Nephron (organoid): ENCODE measurements around the gene ZBP1.

Experiments
- H3K27ac Mint-ChIP-seq, 3 experiments: 2 replicates each; pipeline ENCODE4 v1.8.0; 2020; ENCODE audit warnings: mixed read lengths in 3 of 3, mild to moderate bottlenecking in 2 of 3, moderate library complexity in 1 of 3
- H3K27me3 Mint-ChIP-seq: 2 replicates; pipeline ENCODE4 v1.8.0; 2021; ENCODE audit warnings: low read depth, mild to moderate bottlenecking, moderate library complexity, mixed read lengths
- H3K36me3 Mint-ChIP-seq: 2 replicates; pipeline ENCODE4 v1.8.0; 2020; ENCODE audit warnings: low read depth, mixed read lengths
- H3K4me1 Mint-ChIP-seq: 2 replicates; pipeline ENCODE4 v1.8.0; 2020; ENCODE audit warnings: mixed read lengths
- H3K4me3 Mint-ChIP-seq, 3 experiments: 2 replicates each; pipeline ENCODE4 v1.8.0; 2020; ENCODE audit warnings: mild to moderate bottlenecking in 3 of 3, mixed read lengths in 3 of 3, moderate library complexity in 2 of 3
- H3K9me3 Mint-ChIP-seq: 2 replicates; pipeline ENCODE4 v1.8.0; 2020; ENCODE audit warnings: mixed read lengths
- CTCF ChIP-seq, 3 experiments: fragments of 200-600 bp; sonication (generic); IDR thresholded peaks; one replicate each; pipeline ENCODE4 v1.5.0; 2021; ENCODE audit warnings: antibody characterized with exemption in 3 of 3; ENCODE audit not compliant: unreplicated experiment in 3 of 3

ZBP1 gene

DNA sequence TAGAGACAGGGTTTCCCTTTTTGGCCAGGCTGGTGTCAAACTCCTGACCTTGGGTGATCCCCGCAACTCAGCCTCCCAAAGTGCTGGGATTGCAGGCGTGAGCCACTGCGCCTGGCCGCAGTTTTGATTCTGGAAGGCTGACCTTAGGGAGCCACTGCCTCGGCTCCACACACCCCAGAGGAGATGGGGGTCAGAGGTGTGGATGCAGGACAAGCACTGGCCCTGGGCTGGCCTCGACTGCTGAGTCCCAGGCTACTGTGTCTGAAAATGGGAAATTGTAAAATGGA lies 1.5 kb downstream of the ZBP1 start:
- H3K27ac Mint-ChIP-seq, result no peak overlapping the region
- H3K4me3 Mint-ChIP-seq, result no peak overlapping the region
- H3K9me3 Mint-ChIP-seq, result no peaks in the 10 kb centered on the region
- TF ChIP-seq CTCF (IDR thresholded peaks at IDR 0.05; ENCODE audit: unreplicated experiment in 3 of 3), result no peak
- H3K36me3 Mint-ChIP-seq, result no peaks in the 10 kb centered on the region
- peaks cover 10% of the 10 kb centered on the region for H3K4me1 Mint-ChIP-seq
- peaks cover 33% of the 10 kb centered on the region for H3K27me3 Mint-ChIP-seq

DNA sequence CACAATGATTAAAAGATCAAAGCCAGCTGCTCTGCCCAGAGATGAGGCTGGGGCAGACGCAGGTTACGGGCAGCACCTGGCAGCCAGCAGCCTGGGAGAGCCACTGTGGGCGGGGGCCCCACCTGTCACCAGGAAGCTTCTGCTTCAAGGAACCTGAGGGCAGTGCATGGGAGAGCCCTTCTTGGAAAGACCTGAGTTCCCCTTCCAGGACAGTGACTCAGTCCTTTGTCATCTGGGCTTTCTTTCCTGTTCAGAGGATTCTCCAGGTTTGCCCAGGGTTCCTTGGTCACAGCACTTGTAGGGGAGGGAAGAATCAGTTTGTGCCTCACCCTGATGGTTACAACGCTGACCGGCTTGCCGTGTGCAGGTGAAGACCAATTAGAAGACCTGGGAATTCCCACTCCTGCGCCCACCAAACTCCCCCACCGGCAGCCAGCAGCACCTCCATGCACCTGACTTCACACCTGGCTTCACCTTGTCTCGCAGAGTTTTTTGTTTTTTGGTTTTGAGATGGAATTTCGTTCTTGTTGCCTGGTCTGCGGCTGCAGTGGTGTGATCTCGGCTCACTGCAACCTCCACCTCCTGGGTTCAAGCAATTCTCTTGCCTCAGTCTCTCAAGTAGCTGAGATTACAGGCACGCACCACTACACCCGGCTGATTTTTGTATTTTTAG lies 2.0 kb downstream of the ZBP1 start:
- no peak overlapping the region for H3K27ac Mint-ChIP-seq
- H3K27me3 Mint-ChIP-seq, result peaks cover 33% of the 10 kb centered on the region
- TF ChIP-seq CTCF (IDR thresholded peaks at IDR 0.05; ENCODE audit: unreplicated experiment in 3 of 3), result no peak
- no peak overlapping the region for H3K4me3 Mint-ChIP-seq
- H3K9me3 Mint-ChIP-seq, result no peaks in the 10 kb centered on the region
- H3K36me3 Mint-ChIP-seq, result no peaks in the 10 kb centered on the region
- H3K4me1 Mint-ChIP-seq, result peaks cover 10% of the 10 kb centered on the region

DNA sequence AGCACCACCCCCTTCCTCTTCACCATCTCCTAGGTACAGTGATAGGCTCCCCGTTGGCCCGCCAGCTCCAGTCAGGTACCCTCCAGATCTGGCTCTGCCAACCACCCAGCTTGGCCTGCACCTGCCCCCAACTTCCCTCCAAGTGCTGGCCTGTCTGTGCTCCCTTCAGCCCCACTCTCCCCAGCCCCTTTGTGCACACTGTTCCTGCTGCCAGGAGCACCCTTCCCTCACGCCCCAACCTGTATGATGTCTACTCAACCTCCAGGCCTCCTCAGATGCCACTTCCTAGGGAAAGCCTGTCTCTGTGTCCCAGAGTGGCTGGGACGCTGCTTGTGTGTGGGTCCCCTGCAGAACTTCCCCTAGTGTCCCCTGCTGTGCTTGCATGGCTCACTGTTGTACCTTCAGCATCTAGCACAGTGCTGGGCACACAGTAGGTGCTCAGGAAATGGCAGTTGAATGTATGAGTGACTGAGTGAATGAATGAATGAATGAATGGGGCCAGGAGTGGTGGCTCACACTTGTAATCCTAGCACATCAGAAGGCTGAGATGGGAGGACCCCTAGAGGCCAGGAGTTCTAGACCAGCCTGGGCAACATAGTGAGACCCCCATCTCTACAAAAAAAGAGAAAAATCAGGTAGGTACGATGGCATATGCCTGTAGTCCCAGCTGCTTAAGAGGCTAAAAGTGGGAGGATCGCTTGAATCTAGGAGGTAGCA lies 3.0 kb downstream of the ZBP1 start:
- Mint-ChIP-seq H3K27ac (no peak overlapping the region), H3K9me3 (no peaks in the 10 kb centered on the region), H3K27me3 (peaks cover 36% of the 10 kb centered on the region), H3K4me3 (no peak overlapping the region), H3K4me1 (peaks cover 4% of the 10 kb centered on the region), H3K36me3 (no peaks in the 10 kb centered on the region)
- TF ChIP-seq CTCF (IDR thresholded peaks at IDR 0.05; ENCODE audit: unreplicated experiment in 3 of 3), result no peak

- no peak for TF ChIP-seq CTCF (IDR thresholded peaks at IDR 0.05; ENCODE audit: unreplicated experiment in 3 of 3)
- no peaks in the 10 kb centered on the region for H3K9me3 Mint-ChIP-seq
- peaks cover 33% of the 10 kb centered on the region for H3K27me3 Mint-ChIP-seq
- H3K36me3 Mint-ChIP-seq, result no peaks in the 10 kb centered on the region
- H3K4me1 Mint-ChIP-seq, result peaks cover 4% of the 10 kb centered on the region
- no peak overlapping the region for H3K27ac Mint-ChIP-seq
- no peak overlapping the region for H3K4me3 Mint-ChIP-seq
Observed at GRCh38 chr20:57616143-57616951, 3.9 kb downstream of the ZBP1 start.

- Mint-ChIP-seq H3K27me3 (peaks cover 30% of the 10 kb centered on the region), H3K27ac (no peak overlapping the region), H3K36me3 (no peaks in the 10 kb centered on the region), H3K4me3 (no peak overlapping the region), H3K4me1 (peaks cover 5% of the 10 kb centered on the region), H3K9me3 (no peaks in the 10 kb centered on the region)
- no peak for TF ChIP-seq CTCF (IDR thresholded peaks at IDR 0.05; ENCODE audit: unreplicated experiment in 3 of 3)
Observed at GRCh38 chr20:57615445-57615811, 4.8 kb downstream of the ZBP1 start.
